ENCODE data around the gene MCCC1.

MCCC1 gene

DNA sequence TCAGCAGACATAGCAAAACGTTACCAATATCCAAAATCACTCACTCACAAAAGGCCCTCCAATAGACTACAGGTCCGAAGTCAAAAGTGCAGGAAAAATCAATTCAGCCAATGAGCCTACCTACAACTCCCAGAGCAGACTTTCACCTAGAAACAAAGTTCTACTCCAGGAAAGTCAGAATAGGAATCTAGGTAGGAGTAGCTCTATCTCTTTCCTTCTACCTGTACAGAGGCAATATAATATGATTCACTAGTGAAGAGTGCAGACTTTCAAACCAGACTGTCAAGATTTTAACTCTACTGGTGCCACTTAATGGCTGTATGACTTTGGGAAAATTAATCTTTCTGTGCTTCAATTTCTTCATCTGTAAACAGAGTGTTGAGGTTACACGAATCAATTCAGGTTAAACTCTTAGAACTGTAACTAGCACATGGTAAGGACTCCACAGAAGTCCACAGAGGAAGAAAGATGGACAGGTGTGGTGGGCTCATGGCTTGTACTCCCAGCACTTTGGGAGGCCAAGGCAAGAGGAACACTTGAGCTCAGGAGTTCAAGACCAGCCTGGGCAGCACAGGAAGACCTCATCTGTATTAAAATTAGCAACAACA is 128.4 kb downstream of the MCCC1 start:
- no peak overlapping the region for H3K4me3 ChIP-seq (ENCODE audit: low read depth, low read length)
- ChIA-PET CTCF (interaction anchor here (0.8 kb wide), 1 partner anchor 11 kb away, joined by 4 read pairs; no protein-coding TSS in a partner anchor), POLR2A (no interaction called here)
- DNase-seq (ENCODE audit: low read depth, low spot score) = no peak
- TF ChIP-seq, protein P1, sequence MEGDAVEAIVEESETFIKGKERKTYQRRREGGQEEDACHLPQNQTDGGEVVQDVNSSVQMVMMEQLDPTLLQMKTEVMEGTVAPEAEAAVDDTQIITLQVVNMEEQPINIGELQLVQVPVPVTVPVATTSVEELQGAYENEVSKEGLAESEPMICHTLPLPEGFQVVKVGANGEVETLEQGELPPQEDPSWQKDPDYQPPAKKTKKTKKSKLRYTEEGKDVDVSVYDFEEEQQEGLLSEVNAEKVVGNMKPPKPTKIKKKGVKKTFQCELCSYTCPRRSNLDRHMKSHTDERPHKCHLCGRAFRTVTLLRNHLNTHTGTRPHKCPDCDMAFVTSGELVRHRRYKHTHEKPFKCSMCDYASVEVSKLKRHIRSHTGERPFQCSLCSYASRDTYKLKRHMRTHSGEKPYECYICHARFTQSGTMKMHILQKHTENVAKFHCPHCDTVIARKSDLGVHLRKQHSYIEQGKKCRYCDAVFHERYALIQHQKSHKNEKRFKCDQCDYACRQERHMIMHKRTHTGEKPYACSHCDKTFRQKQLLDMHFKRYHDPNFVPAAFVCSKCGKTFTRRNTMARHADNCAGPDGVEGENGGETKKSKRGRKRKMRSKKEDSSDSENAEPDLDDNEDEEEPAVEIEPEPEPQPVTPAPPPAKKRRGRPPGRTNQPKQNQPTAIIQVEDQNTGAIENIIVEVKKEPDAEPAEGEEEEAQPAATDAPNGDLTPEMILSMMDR (IDR thresholded peaks at IDR 0.05; ENCODE audit: insufficient read depth, low read length, missing control alignments) = no peak

DNA sequence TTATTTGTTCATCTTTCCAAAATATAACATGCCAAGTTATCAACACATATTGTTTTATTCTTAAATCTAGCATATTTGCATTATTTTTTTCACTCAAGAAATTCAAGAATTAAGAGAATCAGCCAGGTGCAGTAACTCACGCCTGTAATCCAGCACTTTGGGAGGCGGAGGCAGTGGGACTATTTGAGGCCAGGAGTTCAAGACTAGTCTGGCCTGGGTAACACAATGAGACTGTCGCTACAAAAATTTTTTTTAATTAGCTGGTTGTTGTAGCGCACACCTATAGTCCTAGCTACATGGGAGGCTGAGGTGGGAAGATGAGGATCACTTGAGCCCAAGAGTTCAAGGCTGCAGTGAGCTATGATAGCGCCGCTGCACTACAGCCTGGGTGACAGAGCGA is 129.4 kb downstream of the MCCC1 start:
- H3K4me3 ChIP-seq (ENCODE audit: low read depth, low read length) = no peak overlapping the region
- TF ChIP-seq, protein P1 (IDR thresholded peaks at IDR 0.05; ENCODE audit: insufficient read depth, low read length, missing control alignments) = no peak
- ChIA-PET CTCF (interaction anchor here (0.8 kb wide), 1 partner anchor 12 kb away, joined by 4 read pairs; no protein-coding TSS in a partner anchor), POLR2A (no interaction called here)
- no peak for DNase-seq (ENCODE audit: low read depth, low spot score)

DNA sequence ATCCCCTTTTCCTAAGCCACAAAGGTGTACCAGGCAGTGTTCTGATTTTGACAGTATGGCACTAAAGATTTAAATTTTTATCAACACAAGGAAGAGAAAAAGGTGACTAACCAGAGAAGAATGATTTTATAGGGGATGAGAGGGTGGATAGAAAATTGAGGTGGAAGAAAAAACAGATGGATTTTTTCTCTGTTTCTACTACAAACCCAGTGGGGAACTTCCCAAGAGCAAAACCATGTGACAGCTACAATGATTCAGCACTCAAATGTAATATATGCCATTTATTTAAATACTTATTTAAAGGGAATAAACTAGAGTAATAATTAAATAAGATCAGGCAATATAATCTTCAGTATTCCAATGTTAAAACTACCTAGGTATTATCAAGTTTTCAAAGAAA is 130.0 kb downstream of the MCCC1 start:
- DNase-seq (ENCODE audit: low read depth, low spot score) = peak; percentile 40
- CTCF ChIA-PET = interaction anchor here (0.6 kb wide), 1 partner anchor 12 kb away, joined by 4 read pairs; no protein-coding TSS in a partner anchor
- no peak overlapping the region for H3K4me3 ChIP-seq (ENCODE audit: low read depth, low read length)
- POLR2A ChIA-PET = no interaction called here
- TF ChIP-seq, protein P1 (IDR thresholded peaks at IDR 0.05; ENCODE audit: insufficient read depth, low read length, missing control alignments) = no peak

DNA sequence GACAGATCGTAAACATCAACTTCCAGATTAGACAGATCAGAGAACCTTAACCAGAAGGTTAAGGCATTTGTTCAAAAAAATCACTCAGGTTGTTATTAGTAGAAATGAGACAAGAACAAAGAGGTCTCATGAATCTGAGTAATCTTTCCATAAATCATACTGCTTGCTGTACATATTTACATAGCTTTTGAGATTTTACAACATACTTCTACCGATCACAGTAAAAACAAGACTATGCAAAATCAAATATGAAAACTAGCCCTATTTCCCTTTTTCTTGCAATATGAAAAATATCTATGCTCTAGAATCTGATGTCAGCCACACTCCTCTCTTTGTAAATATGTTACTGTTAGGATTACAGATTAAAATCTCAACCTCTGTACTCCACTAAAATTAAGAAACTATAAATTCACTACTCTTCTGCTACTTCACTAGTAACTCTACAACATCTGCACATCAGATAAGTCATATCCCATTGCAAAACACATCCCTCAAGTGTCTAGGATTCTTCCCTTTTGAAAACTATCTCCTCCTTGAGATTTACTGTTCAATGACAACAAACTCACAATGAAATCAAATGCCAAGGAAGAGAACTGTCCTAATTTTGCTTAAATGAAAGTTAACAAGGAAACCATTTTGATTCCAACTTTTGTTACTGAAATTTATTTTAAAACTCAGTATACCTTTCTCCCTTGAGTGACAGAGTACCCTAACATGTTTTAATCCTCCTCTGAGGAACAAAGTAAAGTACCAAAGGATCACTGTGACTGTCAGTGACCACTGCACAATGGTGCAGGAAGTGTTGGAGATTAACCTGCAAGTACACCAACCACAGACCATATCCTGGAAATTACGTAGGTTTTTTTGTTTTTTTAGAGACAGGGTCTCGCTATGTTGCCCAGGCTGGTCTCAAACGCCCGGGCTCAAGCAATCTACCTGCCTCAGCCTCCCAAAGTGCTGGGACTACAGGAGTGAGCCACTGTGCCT is 131.8 kb downstream of the MCCC1 start:
- ChIA-PET CTCF (no interaction called here), POLR2A (no interaction called here)
- H3K4me3 ChIP-seq (ENCODE audit: low read depth, low read length) = no peak overlapping the region
- no peak for DNase-seq (ENCODE audit: low read depth, low spot score)
- TF ChIP-seq, protein P1 (IDR thresholded peaks at IDR 0.05; ENCODE audit: insufficient read depth, low read length, missing control alignments) = no peak

DNA sequence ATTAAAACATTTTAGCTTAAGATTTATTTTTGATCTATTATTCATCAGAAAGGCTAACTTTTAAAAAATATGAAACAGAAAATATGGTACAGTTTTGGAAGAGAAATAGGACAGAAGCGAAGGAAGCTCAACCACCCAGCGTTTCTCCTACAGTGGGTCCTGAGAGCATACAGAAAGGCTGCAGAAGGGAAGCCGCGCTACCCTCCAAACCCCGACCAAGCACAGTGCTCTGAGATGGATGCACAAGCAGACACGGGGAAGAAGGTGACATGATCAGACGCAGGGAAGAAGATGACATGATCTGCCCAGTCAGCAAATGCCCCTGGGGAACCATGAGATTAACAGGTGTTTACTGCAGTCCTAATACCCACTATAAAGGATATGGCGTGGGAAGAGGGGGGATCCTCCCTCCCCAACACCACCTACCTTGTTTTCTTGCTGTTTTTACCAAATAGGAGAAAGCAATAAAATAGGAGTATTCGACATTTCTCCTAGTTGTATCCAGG is 133.4 kb downstream of the MCCC1 start:
- CTCF ChIA-PET = interaction anchor here (1.0 kb wide), 1 partner anchor 10 kb away, joined by 3 read pairs; no protein-coding TSS in a partner anchor
- DNase-seq (ENCODE audit: low read depth, low spot score) = no peak
- POLR2A ChIA-PET = no interaction called here
- TF ChIP-seq, protein P1 (IDR thresholded peaks at IDR 0.05; ENCODE audit: insufficient read depth, low read length, missing control alignments) = no peak
- no peak overlapping the region for H3K4me3 ChIP-seq (ENCODE audit: low read depth, low read length)

All from AG04449 (cell line).